ENCODE measurements around the gene TMEM205. TPM values are rescaled to one million over a fixed set of nuclear protein-coding genes. Genes with fewer than 3 reads are reported as not detected.
"Not testable (repeated sequence)": the region's sequence is repeated elsewhere in the genome, so short reads cannot be mapped to it uniquely, and the experiment has no call there.

TMEM205 gene
- total RNA-seq, 1 experiment from 2014 or later = 93.1 TPM

DNA sequence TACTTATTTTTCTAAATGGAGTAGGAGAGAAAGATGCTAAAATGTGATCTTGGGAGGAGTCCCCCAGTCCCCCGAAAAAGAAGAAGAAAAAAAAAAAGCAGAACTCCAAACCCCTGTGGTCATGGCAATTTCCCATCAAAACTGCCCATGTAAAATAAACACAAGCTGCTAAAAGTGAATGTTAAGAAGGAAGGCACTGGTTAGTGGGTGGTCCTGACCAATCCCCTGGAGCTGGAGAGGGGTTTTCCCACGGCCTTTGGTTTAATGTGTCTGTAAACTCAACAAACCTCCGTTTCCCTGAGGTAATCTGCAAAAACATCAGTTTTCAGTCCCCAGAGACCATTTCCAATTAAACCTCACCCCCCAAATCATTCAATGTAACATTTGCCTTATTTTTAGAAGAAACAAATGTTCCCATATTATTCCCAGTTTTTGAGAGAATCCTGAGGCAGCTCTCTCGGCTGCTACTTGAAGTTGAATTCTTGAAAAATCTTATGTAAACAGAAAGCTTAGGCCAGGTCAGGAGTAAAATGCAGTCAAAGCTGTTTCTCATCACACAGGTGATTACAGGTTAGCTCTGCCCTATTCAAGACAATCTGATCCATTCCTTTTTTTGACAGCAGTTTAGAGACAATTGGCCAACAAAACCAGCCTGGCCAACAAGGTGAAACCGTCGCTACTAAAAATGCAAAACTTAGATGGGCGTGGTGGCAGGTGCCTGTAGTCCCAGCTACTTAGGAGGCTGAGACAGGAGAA, 23.6 kb downstream of the TMEM205 start:
- POLR2A ChIA-PET = interaction anchor here (0.7 to 4.8 kb wide), 4 partner anchors 16 to 99 kb away, joined by 3 to 33 read pairs (median 5); partner anchors contain the start of genes CCDC159, RAB3D and TMEM205
- Mint-ChIP-seq H3K27ac (ENCODE audit: low read depth, unreplicated experiment) (no peak overlapping the region), H3K9me3 (ENCODE audit: unreplicated experiment) (no peaks in the 10 kb centered on the region), H3K4me1 (ENCODE audit: insufficient read depth, unreplicated experiment) (peaks cover 17% of the 10 kb centered on the region), H3K4me3 (ENCODE audit: unreplicated experiment) (no peak overlapping the region), H3K36me3 (ENCODE audit: insufficient read depth, unreplicated experiment) (peaks cover 38% of the 10 kb centered on the region), H3K27me3 (ENCODE audit: insufficient read depth, unreplicated experiment) (no peaks in the 10 kb centered on the region)
- BruUV-seq (replicated peaks) = no TSS peak
- intact Hi-C loops (cut with micrococcal nuclease) = no loop called here
- CTCF ChIA-PET = interaction anchor here (0.5 to 1.5 kb wide), 9 partner anchors 24 to 1515 kb away, joined by 3 to 7 read pairs (median 3); partner anchors contain the start of genes CCDC159 and TMEM205
- no peak for DNase-seq (ENCODE audit: unreplicated experiment)
- TF ChIP-seq, protein P1, sequence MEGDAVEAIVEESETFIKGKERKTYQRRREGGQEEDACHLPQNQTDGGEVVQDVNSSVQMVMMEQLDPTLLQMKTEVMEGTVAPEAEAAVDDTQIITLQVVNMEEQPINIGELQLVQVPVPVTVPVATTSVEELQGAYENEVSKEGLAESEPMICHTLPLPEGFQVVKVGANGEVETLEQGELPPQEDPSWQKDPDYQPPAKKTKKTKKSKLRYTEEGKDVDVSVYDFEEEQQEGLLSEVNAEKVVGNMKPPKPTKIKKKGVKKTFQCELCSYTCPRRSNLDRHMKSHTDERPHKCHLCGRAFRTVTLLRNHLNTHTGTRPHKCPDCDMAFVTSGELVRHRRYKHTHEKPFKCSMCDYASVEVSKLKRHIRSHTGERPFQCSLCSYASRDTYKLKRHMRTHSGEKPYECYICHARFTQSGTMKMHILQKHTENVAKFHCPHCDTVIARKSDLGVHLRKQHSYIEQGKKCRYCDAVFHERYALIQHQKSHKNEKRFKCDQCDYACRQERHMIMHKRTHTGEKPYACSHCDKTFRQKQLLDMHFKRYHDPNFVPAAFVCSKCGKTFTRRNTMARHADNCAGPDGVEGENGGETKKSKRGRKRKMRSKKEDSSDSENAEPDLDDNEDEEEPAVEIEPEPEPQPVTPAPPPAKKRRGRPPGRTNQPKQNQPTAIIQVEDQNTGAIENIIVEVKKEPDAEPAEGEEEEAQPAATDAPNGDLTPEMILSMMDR (IDR thresholded peaks at IDR 0.05; ENCODE audit: unreplicated experiment) = no peak

GRCh38 chr19:11321191-11322126, 24.6 kb downstream of the TMEM205 start:
- Mint-ChIP-seq H3K9me3 (ENCODE audit: unreplicated experiment) (no peaks in the 10 kb centered on the region), H3K27me3 (ENCODE audit: insufficient read depth, unreplicated experiment) (no peaks in the 10 kb centered on the region), H3K27ac (ENCODE audit: low read depth, unreplicated experiment) (no peak overlapping the region), H3K4me1 (ENCODE audit: insufficient read depth, unreplicated experiment) (peaks cover 17% of the 10 kb centered on the region), H3K36me3 (ENCODE audit: insufficient read depth, unreplicated experiment) (peaks cover 40% of the 10 kb centered on the region), H3K4me3 (ENCODE audit: unreplicated experiment) (no peak overlapping the region)
- no TSS peak for BruUV-seq (replicated peaks)
- ChIA-PET CTCF (interaction anchor here (0.6 to 1.4 kb wide), 2 partner anchors 25 to 367 kb away, joined by 3 to 5 read pairs; partner anchors contain the start of genes CCDC159 and TMEM205), POLR2A (interaction anchor here (0.7 to 4.8 kb wide), 3 partner anchors 11 to 24 kb away, joined by 3 to 33 read pairs (median 7); partner anchors contain the start of genes CCDC159, RAB3D and TMEM205)
- DNase-seq (ENCODE audit: unreplicated experiment) = no peak
- TF ChIP-seq, protein P1 (IDR thresholded peaks at IDR 0.05; ENCODE audit: unreplicated experiment) = no peak
- intact Hi-C loops (cut with micrococcal nuclease) = no loop called here

GRCh38 chr19:11320278-11320995, 25.6 kb downstream of the TMEM205 start:
- H3K27ac Mint-ChIP-seq (ENCODE audit: low read depth, unreplicated experiment); H3K27me3 Mint-ChIP-seq (ENCODE audit: insufficient read depth, unreplicated experiment); intact Hi-C loops (cut with micrococcal nuclease); H3K9me3 Mint-ChIP-seq (ENCODE audit: unreplicated experiment); DNase-seq (ENCODE audit: unreplicated experiment); CTCF ChIA-PET; H3K4me3 Mint-ChIP-seq (ENCODE audit: unreplicated experiment); BruUV-seq (replicated peaks): not testable (repeated sequence)
- H3K4me1 Mint-ChIP-seq (ENCODE audit: insufficient read depth, unreplicated experiment) = peaks cover 17% of the 10 kb centered on the region
- POLR2A ChIA-PET = interaction anchor here (0.5 to 2.8 kb wide), 6 partner anchors 10 to 123 kb away, joined by 3 to 13 read pairs (median 6); partner anchors contain the start of genes CCDC159, RAB3D and TMEM205
- peaks cover 40% of the 10 kb centered on the region for H3K36me3 Mint-ChIP-seq (ENCODE audit: insufficient read depth, unreplicated experiment)

DNA sequence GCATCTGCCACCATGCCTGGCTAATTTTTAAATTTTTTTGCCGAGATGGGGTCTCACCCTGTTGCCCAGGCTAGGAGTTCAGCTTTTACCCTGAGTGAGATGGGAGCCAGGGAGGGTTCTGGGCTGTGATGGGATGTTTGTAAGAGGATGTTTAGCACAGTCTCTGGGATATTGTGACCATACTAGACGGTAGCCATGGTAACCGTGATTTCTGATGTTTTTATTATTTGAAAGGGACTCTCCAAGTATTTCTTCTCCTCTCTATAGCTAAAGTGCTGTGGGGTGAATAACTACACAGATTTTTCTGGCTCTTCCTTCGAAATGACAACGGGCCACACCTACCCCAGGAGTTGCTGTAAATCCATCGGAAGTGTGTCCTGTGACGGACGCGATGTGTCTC, 39.7 kb downstream of the TMEM205 start:
- intact Hi-C loops (cut with micrococcal nuclease) = no loop called here
- Mint-ChIP-seq H3K4me3 (ENCODE audit: unreplicated experiment) (no peak overlapping the region), H3K9me3 (ENCODE audit: unreplicated experiment) (no peaks in the 10 kb centered on the region)

More for the DNA sequence above, 39.7 kb downstream of the TMEM205 start:
- no peaks in the 10 kb centered on the region for H3K4me1 Mint-ChIP-seq (ENCODE audit: insufficient read depth, unreplicated experiment)
- CTCF ChIA-PET = interaction anchor here (0.6 to 1.9 kb wide), 3 partner anchors 12 to 292 kb away, joined by 3 to 9 read pairs (median 4); no protein-coding TSS in a partner anchor
- POLR2A ChIA-PET = interaction anchor here (0.8 to 1.8 kb wide), 2 partner anchors 9 to 13 kb away, joined by 3 to 5 read pairs; no protein-coding TSS in a partner anchor
- no TSS peak for BruUV-seq (replicated peaks)
- no peak overlapping the region for H3K27ac Mint-ChIP-seq (ENCODE audit: low read depth, unreplicated experiment)
- TF ChIP-seq, protein P1 (IDR thresholded peaks at IDR 0.05; ENCODE audit: unreplicated experiment) = no peak
- no peaks in the 10 kb centered on the region for H3K36me3 Mint-ChIP-seq (ENCODE audit: insufficient read depth, unreplicated experiment)
- no peak for DNase-seq (ENCODE audit: unreplicated experiment)
- H3K27me3 Mint-ChIP-seq (ENCODE audit: insufficient read depth, unreplicated experiment) = no peaks in the 10 kb centered on the region

Measured in MCF 10A (cell line).